ENCODE data around the gene PGAM5.

Gene PGAM5

DNA sequence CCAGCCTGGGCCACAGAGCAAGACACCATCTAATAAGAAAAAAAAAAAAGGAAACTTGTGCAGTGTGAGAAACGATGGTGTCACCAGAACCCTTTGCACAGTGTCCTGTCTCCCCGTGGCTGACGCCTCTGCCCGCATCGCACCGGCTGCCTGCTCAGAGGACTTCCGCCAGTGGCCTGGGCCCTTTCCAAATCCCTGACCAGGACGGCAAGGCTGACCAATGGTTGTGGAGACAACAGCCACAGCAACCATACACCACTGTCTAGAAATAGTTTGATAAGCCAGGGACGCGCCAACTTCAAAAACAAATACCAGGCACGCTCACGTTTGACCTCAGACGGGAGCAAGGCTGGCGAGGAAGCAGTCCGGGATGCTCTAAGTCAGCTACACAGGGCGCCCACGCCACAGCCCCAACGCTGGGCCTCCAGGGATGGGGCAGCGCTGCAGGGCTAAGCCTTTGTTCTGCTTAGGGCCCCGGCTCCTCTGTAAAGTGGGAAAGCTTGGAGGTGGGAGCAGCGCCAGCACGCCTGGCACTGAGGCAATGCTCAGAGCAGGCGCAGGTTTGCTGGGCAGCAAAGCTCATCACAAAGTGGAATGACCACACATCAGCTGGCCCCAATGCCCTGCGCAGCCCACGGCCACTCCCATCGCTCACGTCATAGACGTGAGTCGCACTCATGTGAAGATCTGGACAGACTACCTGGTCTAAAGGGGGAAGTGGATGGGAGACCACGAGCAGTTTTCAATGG lies 12.5 kb downstream of the PGAM5 start:
- no peak for DNase-seq (ENCODE audit: low read depth)

GRCh38 chr12:132723764-132724140 lies 13.1 kb downstream of the PGAM5 start:
- DNase-seq (ENCODE audit: low read depth), result no peak

GRCh38 chr12:132724506-132725241 lies 14.0 kb downstream of the PGAM5 start:
- no peak for DNase-seq (ENCODE audit: low read depth)

DNA sequence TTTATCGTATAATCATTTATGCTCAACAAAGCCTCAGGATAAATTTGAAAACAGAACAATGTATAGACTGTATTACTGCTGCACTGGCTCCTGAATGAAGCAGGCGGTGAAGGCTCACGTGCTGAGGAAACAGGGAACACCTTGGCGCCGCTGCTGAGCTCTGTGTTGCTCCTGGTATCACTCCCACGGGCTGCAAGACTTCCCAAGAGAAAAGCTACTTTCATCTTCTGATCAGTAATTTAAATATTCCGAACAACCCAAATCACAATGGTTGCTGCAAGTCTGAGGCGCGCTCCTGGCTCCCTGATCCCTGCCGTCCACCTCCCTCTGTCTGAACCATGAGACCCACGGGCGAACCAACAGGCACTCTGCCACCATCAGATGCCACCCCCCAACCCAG lies 15.7 kb downstream of the PGAM5 start:
- no peak for DNase-seq (ENCODE audit: low read depth)

- no peak for DNase-seq (ENCODE audit: low read depth)
Measured at GRCh38 chr12:132727091-132727794, 16.6 kb downstream of the PGAM5 start.

DNA sequence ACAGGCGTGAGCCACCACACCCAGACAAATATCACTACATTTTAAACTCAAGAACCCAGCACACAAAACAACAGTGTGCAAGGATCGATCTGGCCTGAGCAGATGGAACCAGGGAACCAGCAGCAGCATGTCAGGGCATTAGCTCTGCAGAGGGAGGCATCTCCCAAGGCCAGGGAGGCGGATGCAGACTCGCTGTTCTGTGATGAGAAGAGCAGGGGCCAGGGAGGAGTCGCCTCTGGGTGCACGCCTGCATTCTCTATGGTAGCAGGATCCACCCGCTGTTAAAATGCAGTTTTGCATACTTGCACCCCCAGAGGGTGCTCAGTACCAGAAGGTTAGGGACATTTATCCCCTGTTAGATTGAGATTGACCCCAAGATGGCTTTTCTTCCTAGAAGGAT lies 17.9 kb downstream of the PGAM5 start:
- DNase-seq (ENCODE audit: low read depth), result no peak

DNA sequence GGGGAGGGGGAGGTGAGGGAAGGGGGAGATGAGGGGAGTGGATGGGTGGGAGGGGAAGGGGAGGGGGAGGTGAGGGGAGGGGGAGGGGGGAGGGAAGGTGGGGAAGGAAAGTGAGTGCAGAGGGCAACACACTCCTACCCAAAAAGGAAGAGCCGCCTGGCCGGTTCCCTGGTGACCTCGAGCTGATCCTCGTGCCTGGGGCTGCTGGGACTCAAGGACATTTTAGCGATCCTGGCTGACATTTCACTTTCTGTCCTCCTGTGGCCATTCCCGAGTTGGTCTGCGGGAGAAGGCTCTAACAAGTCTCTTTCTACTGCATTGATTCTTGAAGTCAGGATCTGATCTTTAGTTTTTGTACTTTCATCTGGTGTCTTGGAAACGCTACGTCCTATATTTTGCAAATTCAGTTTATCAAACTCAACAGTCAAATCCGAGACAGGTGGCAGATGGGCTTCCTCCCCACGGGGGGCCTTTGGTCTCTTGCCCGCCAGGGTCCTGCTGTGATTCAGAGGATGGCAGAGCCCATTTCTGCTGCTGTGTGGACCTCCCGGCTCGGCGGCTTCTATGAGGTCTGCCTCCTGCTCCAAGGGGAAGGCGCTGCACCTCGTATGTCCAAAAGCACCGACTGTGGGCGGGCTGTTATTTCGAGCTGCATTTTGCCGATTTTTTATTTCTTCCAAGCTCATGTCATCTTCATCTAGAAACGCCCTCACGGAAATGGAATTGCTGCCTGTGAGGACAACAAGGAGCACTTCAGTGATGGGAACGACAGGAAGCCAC lies 19.1 kb downstream of the PGAM5 start:
- DNase-seq (ENCODE audit: low read depth), result no peak

DNA sequence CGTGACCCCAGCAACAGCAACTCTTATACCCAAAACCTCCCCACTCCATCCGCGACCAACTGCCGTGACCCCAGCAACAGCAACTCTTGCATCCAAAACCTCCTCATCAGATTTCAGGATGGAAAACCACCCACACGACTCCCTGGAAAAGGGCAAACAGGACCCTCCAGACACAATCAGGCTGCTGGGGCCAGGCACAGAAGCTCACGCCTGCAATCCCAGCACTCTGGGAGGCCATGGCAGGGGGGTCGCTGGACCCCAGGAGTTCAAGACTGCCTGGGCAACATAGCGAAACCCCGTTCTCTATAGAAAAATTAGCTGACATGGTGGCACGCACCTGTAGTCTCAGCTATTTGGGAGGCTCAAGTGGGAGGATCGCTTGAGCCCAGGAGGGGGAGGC lies 19.7 kb downstream of the PGAM5 start:
- no peak for DNase-seq (ENCODE audit: low read depth)

GRCh38 chr12:132731574-132731973 lies 20.9 kb downstream of the PGAM5 start:
- DNase-seq (ENCODE audit: low read depth), result no peak

DNA sequence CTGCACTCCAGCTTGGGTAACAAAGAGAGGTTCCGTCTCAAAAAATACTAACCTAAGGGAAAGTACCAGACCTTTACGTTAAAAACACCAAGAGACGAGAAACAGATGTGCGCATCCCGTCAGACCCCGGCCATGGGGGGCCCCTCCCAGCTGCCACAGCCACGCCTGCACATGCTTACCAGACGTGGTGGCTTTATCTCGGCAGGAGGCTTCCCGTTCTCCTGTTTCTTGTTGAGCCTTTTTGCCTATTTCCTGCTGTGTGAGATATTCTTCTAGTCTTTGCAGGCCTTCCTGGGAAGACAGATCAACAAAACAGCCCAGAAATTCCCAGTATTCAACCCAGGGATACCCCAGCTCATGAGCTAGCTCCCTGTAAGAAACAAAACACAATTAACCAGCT lies 23.6 kb downstream of the PGAM5 start:
- no peak for DNase-seq (ENCODE audit: low read depth)

DNA sequence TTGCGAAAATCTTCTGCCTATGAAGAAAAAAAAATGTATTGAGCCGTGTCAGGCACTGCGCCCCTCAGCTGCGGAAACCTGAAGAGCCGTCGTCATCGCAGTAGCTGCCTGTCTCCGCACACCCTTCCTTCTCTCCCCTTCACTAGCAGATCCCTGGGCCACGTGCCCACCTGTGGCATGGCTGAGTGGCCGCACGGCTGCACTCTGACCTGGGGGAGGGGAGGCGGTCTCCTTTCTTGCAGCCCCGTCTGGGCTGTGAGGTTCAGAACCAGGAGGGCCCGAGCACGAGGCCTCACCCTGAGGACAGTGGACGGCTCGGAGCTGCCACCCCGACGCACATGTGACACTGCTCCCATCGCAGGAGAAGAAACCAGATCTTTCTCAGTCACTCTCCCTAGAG lies 24.9 kb downstream of the PGAM5 start:
- DNase-seq (ENCODE audit: low read depth), result no peak

DNA sequence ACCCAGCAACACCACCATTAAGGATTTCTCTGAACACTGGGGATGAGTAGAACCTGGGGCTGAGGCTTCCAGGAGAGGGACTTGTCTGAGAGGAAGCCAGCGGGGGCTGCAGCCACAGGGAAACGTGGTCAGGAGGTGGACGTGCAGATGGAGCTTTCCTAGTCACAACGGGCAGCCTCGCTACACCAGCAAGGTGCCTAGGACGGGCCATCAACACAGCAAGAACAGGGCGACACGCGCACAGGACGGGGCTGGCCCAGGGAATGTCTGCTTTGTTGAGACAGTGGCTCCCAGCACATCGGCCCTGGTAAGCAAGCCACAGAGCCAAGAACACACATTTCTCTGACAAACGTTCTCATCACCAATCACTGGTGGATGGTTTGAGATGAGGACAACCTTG lies 25.7 kb downstream of the PGAM5 start:
- DNase-seq (ENCODE audit: low read depth), result no peak

- DNase-seq (ENCODE audit: low read depth), result no peak
Measured at GRCh38 chr12:132736913-132737312, 26.3 kb downstream of the PGAM5 start.

GRCh38 chr12:132739600-132740312 lies 29.1 kb downstream of the PGAM5 start:
- no peak for DNase-seq (ENCODE audit: low read depth)

- DNase-seq (ENCODE audit: low read depth), result no peak
Measured at GRCh38 chr12:132740313-132740646, 29.6 kb downstream of the PGAM5 start.

DNA sequence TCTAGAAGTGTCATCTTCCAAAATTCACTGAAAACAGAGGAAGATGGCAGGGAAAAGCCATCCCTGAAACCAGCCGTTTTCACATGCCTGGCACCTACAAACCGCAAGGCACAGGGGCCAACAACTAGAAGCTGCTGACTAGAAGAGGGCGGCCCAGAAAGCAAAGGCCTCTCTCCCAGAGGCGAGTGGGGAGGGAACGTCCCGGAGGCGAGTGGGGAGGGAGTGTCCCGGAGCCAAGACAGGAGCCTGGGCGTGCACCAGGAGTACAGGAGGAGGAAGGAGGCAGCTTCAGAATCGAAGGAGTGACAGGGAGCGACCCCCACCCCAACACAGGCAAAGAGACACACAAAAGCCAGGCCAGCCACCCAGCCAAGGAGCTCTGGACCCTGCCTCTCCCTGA lies 30.0 kb downstream of the PGAM5 start:
- no peak for DNase-seq (ENCODE audit: low read depth)

- DNase-seq (ENCODE audit: low read depth), result no peak
Measured at GRCh38 chr12:132741620-132742019, 31.0 kb downstream of the PGAM5 start.

DNA sequence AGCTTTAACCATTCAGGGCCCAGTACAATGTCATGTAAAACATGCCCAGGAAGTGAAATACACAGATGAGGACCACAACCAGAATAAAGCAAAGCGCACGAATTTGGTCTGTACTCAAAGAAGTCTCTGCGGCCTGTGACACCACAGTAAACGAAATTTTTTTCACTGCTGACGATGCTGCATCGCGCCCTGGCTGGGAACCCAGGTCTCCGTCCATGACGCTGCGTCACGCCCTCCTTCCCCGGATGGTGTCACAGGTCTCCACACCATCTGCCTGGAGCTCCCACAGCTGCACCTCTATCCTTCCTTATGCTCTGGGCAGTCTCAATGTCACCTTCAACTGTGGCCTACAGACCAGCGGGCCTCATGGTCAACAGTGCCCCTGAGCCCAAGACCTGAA lies 33.2 kb downstream of the PGAM5 start:
- DNase-seq (ENCODE audit: low read depth), result no peak

DNA sequence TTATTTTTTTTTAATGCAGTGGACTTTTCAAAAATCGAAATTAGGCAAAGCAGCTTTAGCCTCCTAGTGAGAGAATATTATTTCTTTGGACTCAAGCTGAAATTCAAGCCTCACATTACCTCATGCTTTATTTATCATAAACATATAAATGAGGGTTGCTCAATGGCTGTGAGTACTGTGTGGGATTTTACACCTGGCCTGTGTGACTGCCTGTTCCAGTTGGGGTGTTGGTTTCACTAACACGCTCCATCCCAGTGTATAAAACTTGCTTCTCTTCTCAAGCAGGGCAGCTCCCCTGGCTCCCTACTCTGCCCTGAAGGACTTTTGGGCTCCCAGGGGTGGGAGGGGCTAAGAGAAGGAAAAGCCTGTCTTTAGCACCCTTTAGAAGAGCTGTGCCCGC lies 36.0 kb downstream of the PGAM5 start:
- DNase-seq (ENCODE audit: low read depth), result no peak

GRCh38 chr12:132747395-132747794 lies 36.8 kb downstream of the PGAM5 start:
- DNase-seq (ENCODE audit: low read depth), result no peak

DNA sequence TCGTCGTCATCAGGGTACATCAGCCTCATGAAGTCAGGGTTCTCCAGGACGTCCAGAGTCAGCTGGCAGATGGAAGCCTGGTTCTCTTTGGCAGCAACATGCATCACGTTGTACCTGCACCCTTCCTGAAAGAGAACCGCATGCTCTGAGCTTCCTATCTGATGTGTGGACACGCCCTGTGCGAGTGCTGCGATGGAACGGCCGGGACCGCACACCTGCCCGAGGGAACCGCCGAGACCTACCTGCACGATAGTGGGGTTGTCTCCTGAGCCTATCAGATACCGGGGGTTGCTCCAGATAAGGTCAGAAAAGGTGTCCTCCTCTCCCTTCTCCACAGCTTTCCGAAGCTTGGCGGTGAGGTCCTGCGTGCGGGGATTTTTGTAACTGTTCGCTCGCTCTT lies 37.3 kb downstream of the PGAM5 start:
- DNase-seq (ENCODE audit: low read depth), result no peak

GRCh38 chr12:132748319-132748718 lies 37.7 kb downstream of the PGAM5 start:
- no peak for DNase-seq (ENCODE audit: low read depth)
